OCI-LY1 (cell line): ENCODE data around the gene FBXW5.

Experiments
- H2AFZ ChIP-seq: fragments of 200-600 bp; sonication (generic), shearing (Covaris generic); 2 replicates; pipeline ENCODE4 v1.6.0; 2014; ENCODE audit warnings: antibody characterized with exemption, mild to moderate bottlenecking, low read length
- H3F3A ChIP-seq: fragments of 200-600 bp; sonication (generic), shearing (Covaris generic); 2 replicates; pipeline ENCODE4 v1.6.0; 2014; ENCODE audit warnings: mild to moderate bottlenecking, antibody characterized with exemption, low read length, moderate library complexity; ENCODE audit not compliant: insufficient read depth
- H3K27ac ChIP-seq: fragments of 200-600 bp; sonication (generic); 2 replicates; pipeline ENCODE4 v1.5.1; 2014; ENCODE audit warnings: low read length, mixed run types, mild to moderate bottlenecking, low read depth; ENCODE audit not compliant: poor library complexity, severe bottlenecking
- H3K27me3 ChIP-seq: fragments of 200-600 bp; sonication (generic); 2 replicates; pipeline ENCODE4 v1.6.0; 2014; ENCODE audit warnings: antibody characterized with exemption, mild to moderate bottlenecking, low read length, moderate library complexity; ENCODE audit not compliant: insufficient read depth
- H3K36me3 ChIP-seq: fragments of 200-600 bp; sonication (generic); 2 replicates; pipeline ENCODE4 v1.6.1; 2014; ENCODE audit warnings: mild to moderate bottlenecking, antibody characterized with exemption, low read length, moderate library complexity, mixed read lengths; ENCODE audit not compliant: insufficient read depth
- H3K4me1 ChIP-seq: fragments of 200-600 bp; sonication (generic); 2 replicates; pipeline ENCODE4 v1.5.1; 2014; ENCODE audit warnings: mild to moderate bottlenecking, low read length, moderate library complexity; ENCODE audit not compliant: insufficient read depth, severe bottlenecking
- H3K4me2 ChIP-seq: fragments of 200-600 bp; sonication (generic), shearing (Covaris generic); 2 replicates; pipeline ENCODE4 v1.6.1; 2014; ENCODE audit warnings: low read length
- H3K4me3 ChIP-seq: fragments of 200-600 bp; sonication (generic); 2 replicates; pipeline ENCODE4 v1.5.1; 2014; ENCODE audit warnings: low read length, low read depth, mild to moderate bottlenecking, mixed read lengths; ENCODE audit not compliant: poor library complexity, severe bottlenecking
- H3K79me2 ChIP-seq: fragments of 200-600 bp; shearing (Covaris generic); 2 replicates; pipeline ENCODE4 v1.6.1; 2016; ENCODE audit warnings: mixed run types, low read length, mixed read lengths; ENCODE audit not compliant: insufficient read depth
- H3K9ac ChIP-seq: fragments of 200-600 bp; sonication (generic), shearing (Covaris generic); 2 replicates; pipeline ENCODE4 v1.6.1; 2014; ENCODE audit warnings: mild to moderate bottlenecking, low read length, mixed read lengths
- H3K9me2 ChIP-seq: fragments of 200-600 bp; sonication (generic), shearing (Covaris generic); 2 replicates; pipeline ENCODE4 v1.6.1; 2014; ENCODE audit warnings: low read depth, mild to moderate bottlenecking, low read length, mixed read lengths
- H3K9me3 ChIP-seq: fragments of 200-600 bp; shearing (Covaris generic); 2 replicates; pipeline ENCODE4 v1.6.1; 2014; ENCODE audit warnings: low read length, mixed read lengths
- H4K20me1 ChIP-seq: fragments of 200-600 bp; sonication (generic), shearing (Covaris generic); 2 replicates; pipeline ENCODE4 v1.6.0; 2016; ENCODE audit warnings: mild to moderate bottlenecking, low read length; ENCODE audit not compliant: insufficient read depth
- CTCF ChIP-seq: fragments of 200-600 bp; sonication (generic), shearing (Covaris generic); IDR thresholded peaks from 2 replicates; pipeline ENCODE4 v1.5.1; 2017; ENCODE audit warnings: mild to moderate bottlenecking, antibody characterized with exemption, low read length, moderate library complexity, mixed read lengths
- EZH2 ChIP-seq: fragments of 200-600 bp; sonication (generic), shearing (Covaris generic); IDR thresholded peaks from 2 replicates; pipeline ENCODE4 v1.8.0; 2017; ENCODE audit warnings: borderline replicate concordance, mixed run types, mild to moderate bottlenecking, antibody characterized with exemption, low read length, moderate library complexity, mixed read lengths

The FBXW5 gene

GRCh38 chr9:136983656-136984314 lies 39.2 kb upstream of the FBXW5 start:
- Histone ChIP-seq H3K9me3 (no peaks in the 10 kb centered on the region), H3K4me1 (no peaks in the 10 kb centered on the region), H3K4me2 (no peak overlapping the region), H3F3A (no peaks in the 10 kb centered on the region), H3K79me2 (no peaks in the 10 kb centered on the region), H3K9ac (no peak overlapping the region), H3K36me3 (no peaks in the 10 kb centered on the region), H2AFZ (no peak overlapping the region), H3K4me3 (no peak overlapping the region), H3K27ac (no peak overlapping the region), H4K20me1 (no peaks in the 10 kb centered on the region), H3K9me2 (no peaks in the 10 kb centered on the region), H3K27me3 (peaks cover 18% of the 10 kb centered on the region)
- TF ChIP-seq EZH2: no peak
- TF ChIP-seq CTCF: no peak

GRCh38 chr9:136983167-136983566 lies 38.6 kb upstream of the FBXW5 start:
- no peaks in the 10 kb centered on the region for H3K79me2 ChIP-seq
- H2AFZ ChIP-seq: no peak overlapping the region
- no peaks in the 10 kb centered on the region for H4K20me1 ChIP-seq
- no peak overlapping the region for H3K4me2 ChIP-seq
- H3K36me3 ChIP-seq: no peaks in the 10 kb centered on the region
- no peak overlapping the region for H3K27ac ChIP-seq
- no peak overlapping the region for H3K9ac ChIP-seq
- no peaks in the 10 kb centered on the region for H3K9me2 ChIP-seq
- no peaks in the 10 kb centered on the region for H3K9me3 ChIP-seq
- H3K4me3 ChIP-seq: no peak overlapping the region
- TF ChIP-seq EZH2 (no peak), CTCF (no peak)
- peaks cover 13% of the 10 kb centered on the region for H3K27me3 ChIP-seq
- H3F3A ChIP-seq: no peaks in the 10 kb centered on the region
- no peaks in the 10 kb centered on the region for H3K4me1 ChIP-seq

GRCh38 chr9:136982232-136983051 lies 37.9 kb upstream of the FBXW5 start, which contains the start of gene LCNL1:
LCNL1 (plus strand) TSS chr9:136982993; CDS start chr9:136983587, 594 bp downstream.
- Histone ChIP-seq H3K79me2 (no peaks in the 10 kb centered on the region), H3K27ac (no peak within 1 kb of the TSS), H3K9ac (no peak within 1 kb of the TSS), H3K36me3 (no peaks in the 10 kb centered on the region), H3K4me3 (no peak within 1 kb of the TSS), H3K4me2 (no peak within 1 kb of the TSS), H3F3A (no peaks in the 10 kb centered on the region), H3K9me2 (no peaks in the 10 kb centered on the region), H3K27me3 (peaks cover 7% of the 10 kb centered on the region), H3K4me1 (no peaks in the 10 kb centered on the region), H4K20me1 (no peaks in the 10 kb centered on the region), H3K9me3 (no peaks in the 10 kb centered on the region), H2AFZ (no peak within 1 kb of the TSS)
- TF ChIP-seq CTCF (no peak), EZH2 (no peak)
